ENCODE measurements around the gene RAB11FIP3.

The RAB11FIP3 gene

DNA sequence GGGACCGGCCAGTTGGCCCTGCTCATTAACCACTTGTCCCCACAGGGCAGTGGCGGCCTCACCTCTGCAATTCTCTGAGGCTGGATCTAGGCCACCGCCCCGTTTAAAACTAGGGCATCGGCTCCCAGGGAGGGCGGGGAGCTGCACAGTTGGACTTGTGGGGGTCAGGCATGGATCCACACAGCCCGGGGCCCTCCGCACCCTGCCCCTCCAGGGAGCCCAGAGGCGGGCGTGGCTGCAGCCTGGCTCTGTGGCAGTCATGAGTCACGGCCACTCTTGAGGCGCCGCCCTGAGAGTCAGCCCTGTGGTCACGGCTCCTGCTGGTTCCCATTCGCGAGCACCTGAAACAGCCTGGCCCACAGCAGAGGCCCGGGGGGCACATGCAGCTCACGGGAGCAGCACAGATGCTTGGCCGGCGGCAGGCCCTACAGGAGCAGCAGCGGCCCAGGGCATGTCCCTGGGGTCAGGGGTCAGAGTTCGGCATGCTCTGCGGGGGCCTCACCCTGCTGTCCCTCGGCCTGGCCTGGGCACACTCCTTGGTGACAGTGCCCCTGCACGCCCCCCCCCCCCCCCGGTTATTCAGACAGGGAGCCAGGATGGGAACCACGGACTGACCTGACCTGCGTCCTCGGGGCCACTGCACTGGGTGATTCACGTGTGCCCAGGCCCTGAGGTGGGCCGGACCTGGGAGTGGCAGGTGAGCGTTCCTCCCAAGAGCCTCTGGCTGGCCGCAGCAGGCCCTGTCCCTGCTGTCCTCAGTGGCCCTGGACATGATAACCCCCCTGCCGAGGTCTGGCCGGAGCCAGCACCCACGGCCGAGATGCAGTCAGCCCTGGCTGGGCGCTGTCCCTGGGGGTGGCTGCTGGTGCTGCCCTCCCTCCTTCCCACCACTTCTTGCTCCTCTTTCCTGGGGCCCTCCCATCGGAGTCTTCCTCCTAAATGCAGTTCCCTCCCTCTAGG lies 110.3 kb downstream of the RAB11FIP3 start:
- DNase-seq: no peak

DNA sequence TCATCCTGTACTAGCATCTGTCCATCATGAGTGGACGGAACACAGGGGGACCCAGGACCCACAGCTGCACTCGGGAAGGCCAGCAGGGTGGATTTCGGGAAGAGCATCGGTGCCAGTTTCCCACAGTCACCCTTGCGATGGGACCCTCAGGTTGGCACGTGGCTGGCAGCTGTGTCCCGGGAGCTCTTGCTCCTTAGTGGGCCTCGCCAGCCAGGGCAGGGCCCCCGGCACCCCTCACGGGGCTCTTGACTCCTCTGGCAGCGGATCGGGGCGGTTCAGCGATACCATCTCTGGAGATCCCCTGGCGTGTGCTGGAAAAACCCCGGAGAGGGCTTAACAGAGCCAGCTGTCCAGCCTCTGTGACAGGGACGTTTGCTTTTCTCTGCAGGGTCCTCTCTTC lies 111.3 kb downstream of the RAB11FIP3 start:
- no peak for DNase-seq

DNA sequence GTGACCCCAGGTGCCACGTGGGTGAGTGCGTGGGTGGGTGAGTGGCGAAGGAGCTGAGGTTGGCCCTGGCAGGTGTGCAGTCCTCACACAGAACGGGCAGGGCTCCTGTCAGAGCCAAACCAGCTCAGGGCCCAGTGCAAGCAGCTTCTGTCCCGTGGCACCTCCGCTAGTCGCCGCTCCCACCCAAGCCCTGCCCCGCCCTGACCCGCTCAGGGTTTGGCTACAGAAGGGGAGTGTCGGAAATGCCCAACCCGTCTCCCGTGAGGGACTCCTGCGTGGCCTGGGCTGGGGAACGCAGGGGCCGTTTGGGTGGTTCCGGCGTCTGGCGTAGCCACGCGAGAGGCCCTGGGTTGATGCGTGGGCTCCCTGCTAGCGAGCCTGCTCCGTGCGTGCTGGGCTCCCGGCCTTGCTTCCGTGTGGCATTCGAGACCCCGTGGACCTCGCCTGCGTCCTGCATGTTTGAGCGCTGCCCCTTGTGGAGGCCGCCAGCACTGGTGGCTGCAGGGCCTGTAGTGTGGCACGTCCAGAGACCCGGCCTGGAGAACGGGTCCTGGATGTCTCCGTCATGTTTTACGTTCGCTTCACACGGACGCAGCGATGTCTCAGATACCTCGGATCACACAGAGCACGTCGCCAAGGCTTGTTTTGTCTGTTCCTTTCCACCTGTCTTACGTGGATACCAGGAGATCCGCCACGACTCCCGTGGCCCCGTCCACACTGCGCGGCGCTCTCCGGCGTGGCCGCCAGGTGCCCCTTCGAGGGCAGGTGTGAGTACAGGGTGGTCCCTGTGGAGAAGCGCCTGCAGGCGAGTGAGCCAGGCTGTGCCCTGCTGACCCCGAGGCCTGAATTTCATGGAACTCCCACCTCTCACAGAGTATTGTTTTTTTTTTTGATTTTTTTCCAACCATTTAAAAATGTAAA lies 112.2 kb downstream of the RAB11FIP3 start:
- no peak for DNase-seq

DNA sequence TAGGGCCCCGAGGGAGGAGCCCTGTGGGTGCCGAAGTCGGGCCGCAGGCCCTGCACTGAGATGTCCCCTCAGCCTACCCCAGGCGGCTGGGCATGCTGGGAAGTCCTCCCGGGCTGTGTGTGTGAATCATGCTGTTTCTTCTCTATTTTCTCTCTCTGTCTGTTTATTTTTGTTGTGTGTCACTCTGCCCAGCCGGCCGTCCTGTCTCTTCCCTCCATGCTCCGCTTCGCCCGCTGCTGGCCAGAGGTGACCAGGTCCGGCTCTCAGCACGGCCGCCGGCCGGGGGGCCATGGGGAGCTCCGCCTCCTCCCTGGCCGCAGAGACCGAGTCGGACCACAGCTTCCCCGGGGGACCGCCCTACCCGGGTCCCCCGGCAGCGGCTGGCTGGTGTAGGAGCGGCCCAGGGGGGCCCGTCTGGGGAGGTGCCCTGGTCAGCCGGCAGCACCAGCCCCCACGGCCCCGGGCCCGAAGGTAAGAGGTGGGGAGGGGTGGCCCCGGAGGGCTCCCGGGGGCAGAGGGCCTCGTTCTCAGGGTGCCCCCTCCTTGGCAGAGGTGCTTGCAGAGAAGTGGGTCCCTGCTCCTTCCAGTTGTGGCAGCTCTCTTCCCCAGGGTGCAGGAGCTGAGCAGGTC lies 114.6 kb downstream of the RAB11FIP3 start:
- DNase-seq: no peak

DNA sequence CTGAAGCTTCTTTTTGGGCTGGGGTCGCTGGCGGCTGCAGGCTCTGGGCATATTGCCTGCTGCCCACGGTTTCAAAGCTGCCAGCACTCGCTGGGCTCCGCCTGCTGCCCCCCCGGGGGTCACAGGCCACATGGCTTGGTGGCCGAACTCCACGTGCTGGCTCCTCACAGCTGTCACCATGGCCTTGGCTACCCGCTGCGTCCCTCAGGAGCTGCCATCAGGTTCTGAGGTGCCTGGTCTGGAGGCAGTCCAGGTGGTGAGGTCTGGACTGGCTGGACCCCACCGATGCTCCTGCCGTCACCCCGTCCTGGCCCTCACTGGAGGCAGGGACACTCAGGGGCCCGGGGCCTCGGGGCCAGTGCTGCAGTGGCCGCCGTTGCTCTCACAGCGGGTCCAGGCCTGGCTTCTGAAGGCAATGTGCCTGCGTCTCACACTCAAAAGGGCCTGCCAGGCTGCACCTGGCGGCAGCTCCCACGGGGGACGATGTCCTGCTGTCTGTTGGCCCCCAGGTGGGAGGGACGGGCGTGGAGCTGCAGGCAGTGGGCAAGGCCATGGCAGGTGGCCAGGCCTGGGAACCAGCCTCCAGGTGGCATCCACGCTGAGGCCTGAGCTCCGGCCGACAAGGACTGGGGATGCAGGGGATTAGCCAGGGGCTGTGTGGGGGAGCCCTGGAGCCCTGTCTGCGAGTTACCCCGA lies 115.3 kb downstream of the RAB11FIP3 start:
- no peak for DNase-seq

DNA sequence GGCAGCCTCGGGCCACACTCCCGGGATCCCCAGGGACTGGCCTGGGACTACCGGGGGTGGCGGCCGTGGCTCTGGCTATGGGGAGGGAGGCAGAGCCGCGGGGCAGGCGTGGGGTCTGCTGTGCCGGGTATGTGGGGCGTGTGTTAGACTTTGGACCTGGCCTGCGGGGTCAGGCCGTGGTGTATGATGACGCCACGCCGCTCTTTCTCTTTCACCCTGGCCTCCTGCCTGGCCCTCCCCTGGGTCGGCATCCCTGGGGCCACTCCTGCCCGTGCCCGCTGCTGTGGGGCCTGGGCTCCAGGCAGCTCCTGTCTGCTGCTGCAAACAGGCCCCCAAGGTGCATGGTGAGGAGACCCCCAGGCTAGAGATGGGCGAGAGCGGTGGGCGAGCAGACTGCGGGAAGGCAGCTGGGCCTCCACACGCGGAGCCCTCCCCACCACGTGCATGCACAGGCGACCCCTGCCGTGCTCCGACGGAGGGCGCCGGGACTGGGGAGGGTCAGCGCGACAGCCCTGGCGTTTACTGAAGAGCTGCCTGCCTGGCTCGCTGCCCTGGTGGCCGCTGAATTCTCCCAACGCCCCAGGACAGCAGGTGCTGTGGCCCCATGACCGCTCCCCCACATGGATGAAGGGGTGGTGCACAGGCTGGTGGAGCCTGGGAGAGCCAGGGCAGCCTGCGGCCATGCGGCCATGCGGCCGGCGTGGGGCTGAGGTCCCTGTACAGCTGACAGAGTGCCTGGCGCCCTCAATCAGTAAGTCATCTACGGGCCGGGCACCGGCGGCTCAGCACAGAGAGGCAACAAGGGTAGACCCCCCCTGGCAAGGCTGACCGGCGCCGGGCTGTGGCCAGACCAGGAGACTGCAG lies 118.1 kb downstream of the RAB11FIP3 start:
- DNase-seq: no peak

DNA sequence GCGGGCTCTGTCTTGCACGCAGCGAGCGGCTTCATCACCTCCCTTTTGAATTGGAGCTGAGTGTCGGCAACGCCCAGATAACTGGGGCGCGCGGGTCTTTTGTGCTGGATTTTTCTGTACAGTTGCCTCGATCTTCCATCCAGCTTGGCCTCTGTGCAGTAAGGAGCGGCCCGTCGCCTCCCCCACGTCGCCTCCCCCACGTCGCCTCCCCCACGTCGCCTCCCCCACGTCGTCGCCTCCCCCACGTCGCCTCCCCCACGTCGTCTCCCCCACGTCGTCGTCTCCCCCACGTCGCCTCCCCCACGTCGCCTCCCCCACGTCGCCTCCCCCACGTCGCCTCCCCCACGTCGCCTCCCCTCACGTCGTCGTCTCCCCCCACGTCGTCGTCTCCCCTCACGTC lies 119.1 kb downstream of the RAB11FIP3 start:
- DNase-seq: no peak

DNA sequence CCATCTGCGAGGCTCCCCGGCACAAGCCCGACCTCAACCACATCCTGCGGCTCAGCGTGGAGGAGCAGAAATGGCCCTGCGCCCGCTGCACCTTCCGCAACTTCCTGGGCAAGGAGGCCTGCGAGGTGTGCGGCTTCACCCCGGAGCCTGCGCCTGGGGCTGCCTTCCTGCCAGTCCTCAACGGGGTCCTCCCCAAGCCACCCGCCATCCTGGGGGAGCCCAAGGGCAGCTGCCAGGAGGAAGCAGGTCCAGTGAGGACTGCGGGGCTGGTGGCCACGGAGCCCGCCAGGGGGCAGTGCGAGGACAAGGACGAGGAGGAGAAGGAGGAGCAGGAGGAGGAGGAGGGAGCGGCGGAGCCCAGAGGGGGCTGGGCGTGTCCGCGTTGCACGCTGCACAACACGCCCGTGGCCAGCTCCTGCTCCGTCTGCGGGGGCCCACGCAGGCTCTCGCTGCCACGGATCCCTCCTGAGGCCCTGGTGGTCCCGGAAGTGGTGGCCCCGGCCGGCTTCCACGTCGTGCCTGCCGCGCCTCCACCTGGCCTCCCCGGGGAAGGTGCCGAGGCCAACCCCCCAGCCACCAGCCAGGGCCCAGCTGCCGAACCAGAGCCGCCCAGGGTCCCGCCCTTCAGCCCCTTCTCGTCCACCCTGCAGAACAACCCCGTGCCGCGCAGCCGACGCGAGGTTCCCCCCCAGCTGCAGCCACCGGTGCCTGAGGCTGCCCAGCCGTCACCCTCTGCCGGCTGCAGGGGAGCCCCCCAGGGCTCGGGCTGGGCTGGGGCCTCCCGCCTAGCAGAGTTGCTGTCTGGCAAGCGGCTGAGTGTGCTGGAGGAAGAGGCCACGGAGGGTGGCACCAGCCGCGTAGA lies 121.7 kb downstream of the RAB11FIP3 start:
- peak; percentile 46 for DNase-seq

DNA sequence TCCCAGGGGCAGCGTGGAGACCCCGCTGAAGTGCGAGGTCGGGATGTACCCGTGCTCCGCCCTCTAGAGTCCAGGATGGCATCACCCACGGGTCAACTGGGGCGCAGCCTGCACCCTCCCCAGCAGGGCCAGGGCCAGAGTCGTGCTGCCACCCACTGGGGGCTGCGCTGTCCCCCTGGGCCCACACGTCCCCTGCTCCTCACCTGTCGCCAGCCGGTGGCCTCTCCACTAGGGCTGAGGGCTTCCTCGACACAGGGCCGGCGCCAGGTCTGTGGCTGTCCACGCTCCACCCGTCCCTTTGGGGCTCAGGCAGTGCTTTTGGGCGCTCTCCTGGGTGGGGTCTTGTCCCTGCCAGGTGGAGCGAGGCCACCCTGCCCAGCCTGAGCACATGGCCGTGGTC lies 123.1 kb downstream of the RAB11FIP3 start:
- DNase-seq: no peak

DNA sequence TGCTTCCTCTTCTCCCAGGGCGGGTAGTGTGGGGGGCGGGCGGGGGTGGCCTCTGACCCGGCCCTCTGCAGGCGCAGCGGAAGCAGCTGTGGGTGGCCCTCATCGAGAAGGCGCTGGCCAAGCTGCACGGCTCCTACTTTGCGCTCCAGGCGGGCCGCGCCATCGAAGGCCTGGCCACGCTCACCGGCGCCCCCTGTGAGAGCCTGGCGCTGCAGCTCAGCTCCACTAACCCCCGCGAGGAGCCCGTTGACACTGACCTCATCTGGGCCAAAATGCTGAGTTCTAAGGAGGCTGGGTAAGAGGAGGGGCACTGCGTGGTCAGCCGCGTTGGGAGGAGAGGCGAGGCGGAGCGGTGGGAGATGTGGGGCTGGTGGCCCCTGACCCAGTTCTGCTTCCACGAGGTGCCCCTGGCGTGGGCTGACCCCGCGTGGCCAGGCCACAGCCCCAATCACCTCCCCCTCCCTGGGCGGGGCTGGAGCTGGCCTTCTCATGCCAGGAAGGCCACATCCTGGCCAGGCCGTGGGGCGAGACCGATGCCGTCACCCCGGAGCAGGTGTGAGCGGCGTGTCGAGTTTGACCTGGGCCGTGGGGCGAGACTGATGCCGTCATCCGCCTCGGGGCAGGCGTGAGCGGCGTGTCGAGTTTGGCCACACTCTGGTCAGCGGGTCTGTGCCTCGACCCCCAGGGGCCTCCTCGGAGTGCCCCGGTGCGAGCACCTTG lies 124.3 kb downstream of the RAB11FIP3 start:
- no peak for DNase-seq

DNA sequence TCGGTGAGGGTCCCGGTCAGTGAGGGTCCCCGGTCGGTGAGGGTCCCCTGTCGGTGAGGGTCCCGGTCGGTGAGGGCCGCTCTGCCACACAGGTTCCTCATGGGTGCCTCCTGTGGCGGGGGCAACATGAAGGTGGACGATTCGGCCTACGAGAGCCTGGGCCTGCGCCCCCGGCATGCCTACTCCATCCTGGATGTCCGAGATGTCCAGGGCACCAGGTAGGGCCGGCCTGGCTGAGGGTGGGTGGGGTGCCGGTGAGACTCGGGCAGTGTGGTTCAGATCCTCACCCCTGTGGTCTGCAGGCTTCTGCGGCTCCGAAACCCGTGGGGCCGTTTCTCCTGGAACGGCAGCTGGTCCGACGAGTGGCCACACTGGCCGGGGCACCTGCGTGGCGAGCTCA lies 125.8 kb downstream of the RAB11FIP3 start:
- no peak for DNase-seq

DNA sequence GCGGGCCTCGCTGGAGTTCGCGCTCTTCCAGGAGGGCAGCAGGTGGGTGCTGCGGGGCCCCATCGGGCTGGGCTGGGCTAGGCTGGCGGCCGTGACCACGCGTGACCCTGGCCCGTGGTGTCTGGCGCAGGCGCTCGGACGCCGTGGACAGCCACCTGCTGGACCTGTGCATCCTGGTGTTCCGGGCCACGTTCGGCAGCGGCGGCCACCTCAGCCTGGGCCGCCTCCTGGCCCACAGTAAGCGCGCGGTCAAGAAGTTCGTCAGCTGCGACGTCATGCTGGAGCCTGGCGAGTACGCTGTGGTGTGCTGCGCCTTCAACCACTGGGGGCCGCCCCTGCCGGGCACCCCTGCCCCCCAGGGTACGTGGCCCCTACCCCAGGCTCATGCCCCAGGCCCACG lies 126.7 kb downstream of the RAB11FIP3 start:
- no peak for DNase-seq

DNA sequence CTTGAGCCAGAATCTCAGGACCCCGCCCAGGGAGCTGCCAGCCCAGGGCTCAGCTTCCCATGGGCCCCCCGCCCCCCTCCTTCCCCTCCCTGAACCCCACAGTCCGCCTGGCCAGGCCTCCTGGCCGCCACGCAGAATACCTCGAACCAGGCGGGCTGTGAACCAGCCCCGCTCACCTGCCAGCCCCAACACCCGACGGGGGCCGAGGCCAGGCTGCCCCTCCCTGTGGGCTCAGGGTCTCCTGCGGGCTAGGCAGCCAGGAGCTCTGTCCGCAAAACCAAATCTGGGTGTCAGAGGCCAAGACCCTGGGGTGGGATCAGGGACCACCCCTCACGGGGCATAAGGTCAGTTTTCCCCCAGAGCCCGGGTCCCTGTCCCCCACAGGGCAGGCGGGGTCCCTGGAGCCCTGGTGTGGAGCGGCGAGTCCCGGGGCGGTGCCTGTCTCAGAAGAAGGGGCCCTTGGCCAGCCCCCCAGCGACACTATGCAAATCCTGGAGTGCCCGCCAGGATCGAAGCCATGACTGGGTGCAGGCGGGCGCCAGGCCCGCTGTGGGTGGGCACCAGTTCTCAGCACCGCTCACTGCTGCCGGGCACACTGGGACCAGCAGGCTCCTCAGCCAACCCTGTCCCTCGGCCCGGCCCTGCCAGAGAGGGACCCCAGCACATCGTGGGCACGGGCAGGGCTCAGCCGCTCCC lies 128.3 kb downstream of the RAB11FIP3 start:
- DNase-seq: no peak

DNA sequence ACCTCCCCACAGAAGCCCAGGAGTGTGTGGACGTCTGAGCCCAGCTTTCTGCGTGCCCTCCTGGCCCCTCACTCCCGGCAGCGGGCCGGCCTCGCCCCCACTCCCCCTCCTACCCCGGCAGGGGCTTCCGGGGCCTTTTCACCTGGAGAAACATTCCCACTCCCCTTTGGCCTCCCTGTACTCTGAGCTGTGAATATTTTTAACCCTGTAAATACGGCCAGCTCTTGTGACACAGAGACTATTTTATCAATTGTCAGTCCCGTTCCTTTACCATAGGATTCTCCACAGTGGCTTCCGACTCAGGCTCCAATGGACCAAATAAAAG lies 128.8 kb downstream of the RAB11FIP3 start:
- DNase-seq: no peak

DNA sequence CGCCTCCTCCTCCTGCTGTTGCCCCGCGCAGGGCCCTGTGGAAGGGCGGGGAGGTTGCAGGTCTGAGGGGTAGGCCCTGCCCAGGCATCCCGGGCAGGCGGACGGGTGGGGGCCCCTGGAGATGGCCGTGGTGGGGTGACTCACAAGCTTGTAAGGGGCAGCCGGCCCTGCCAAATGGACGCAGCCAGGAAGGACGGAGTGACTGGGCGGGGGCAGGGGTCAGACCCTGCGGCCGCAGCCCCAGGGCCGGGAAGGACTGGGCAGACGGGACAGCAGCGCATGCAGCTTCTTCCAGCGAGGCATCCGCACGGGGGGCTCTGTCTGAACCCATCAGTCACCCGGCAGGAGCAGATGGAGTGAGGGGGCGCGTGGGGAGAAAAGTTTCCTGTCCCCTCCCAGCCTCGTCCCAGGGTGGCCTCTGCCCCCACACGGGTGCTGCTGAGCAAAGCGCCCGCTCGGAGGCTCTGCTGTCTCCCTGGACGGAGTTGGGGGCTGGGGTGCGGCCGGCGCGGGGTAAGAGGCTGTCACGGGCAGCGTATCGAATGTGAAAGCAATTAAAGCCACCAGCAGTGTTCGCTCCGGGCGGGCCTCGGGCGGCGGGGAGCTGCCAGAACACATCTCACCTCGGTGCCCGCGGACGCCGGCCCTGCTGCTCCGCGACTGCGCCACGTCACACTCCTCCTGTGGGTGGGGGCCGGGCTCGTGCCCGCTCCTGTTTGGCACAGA lies 129.4 kb downstream of the RAB11FIP3 start:
- no peak for DNase-seq

DNA sequence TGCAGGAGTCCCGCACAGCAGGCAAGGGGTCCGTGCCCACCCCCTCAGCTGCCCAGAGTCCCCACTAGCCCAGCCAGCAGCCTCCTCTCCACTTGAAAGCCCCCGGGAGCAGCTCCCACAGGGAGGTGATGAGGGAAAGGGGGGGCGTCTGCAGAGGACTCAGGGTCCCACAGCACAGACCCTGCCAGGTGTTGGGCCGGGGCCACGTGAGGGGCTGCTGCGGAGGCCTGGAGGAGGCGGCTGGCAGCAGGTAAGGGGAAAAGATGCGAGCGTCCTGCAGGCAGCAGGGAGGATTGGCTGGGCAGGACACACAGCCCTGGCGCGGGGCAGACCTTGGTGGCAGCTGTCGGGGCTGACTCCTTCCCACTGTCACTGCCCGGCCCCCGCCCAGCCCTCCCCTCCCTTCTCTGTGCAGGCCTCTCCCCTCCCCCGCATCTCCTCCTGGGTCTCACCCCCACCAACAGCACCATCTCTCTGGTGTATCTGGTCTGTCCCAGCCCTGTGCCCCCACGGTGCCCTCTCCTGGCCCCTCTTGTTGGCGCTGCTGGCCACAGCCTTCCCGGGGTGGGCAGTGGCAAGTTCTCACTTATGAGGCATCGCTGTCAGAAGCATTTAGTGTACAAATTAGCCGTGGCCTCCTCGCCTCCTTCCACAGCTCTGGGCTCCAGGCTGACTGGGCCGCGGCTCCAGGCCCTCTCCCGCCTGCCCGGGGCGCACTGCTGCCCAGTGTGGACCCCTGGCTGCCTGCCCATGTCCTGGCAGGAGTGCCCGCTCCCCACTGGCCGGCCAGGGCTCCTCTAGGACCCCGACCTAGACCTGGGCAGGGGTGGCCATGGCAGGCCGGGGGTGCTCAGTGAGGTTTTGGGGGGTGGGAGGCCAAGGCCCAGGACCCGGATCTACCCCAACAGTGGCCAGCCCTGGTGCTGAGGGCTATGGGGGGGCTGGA lies 130.4 kb downstream of the RAB11FIP3 start:
- no peak for DNase-seq

DNA sequence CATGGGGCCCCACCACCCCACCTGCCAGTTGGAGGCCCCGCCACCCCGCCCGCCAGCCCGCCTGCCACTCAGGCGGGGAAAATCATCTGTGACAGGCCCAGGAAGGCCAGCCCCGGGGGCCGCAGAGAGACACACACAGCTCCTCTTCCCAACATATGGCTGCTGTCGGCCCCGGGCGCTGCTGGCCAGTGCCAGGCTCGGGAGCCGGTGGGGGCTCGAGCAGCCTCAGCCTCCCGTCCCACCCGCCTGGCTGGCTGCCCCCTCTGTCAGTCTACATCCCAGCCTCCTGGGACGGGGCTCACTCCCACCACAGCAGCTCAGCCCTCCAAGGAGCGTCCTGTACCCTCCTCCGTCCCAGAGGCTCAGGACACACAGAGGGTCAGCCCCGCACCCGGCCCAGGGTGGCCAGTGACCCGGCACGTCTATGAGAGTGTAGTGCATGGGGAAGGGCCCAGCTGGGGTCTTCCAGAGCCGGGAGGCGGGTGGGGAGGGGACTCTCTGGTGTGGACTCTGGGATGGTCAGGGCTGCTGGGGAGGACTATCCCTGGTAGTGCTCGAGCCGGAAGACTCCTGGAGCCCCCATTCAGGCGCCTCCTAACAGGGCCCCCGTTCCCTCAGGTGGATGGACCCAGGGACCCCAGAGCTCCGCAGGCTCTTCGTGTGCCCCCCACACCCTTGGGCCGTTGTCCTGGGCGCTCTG lies 131.2 kb downstream of the RAB11FIP3 start:
- no peak for DNase-seq

All from activated naive CD4-positive, alpha-beta T cell treated with Interleukin-2 at 50 U/mL for 16 hours (primary cell).